Activated CD8-positive, alpha-beta memory T cell treated with anti-CD3 and anti-CD28 coated beads, Interleukin-2, amount 50 U/mL, for 4 hours (primary cell): ENCODE data around the gene CHRD.

Experiments used
- DNase-seq: peaks from one replicate; pipeline ENCODE4 v3.0.0-alpha.2; 2020

Gene CHRD

GRCh38 chr3:184347321-184348056 is 32.4 kb upstream of the CHRD start:
- no peak for DNase-seq

DNA sequence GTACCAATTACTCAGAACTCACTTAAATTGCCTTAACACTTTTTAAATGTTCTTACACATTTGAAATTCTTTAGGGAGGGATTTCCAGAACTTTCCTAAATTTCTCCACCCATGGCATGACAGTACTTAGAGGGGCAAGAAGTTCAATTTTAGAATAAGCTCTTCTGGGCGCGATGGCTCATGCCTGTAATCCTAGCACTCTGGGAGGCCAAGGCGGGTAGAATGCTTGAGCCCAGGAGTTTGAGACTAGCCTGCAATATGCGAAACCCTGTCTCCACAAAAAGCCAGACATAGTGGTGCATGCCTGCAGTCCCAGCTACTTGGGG is 31.8 kb upstream of the CHRD start:
- DNase-seq = no peak

DNA sequence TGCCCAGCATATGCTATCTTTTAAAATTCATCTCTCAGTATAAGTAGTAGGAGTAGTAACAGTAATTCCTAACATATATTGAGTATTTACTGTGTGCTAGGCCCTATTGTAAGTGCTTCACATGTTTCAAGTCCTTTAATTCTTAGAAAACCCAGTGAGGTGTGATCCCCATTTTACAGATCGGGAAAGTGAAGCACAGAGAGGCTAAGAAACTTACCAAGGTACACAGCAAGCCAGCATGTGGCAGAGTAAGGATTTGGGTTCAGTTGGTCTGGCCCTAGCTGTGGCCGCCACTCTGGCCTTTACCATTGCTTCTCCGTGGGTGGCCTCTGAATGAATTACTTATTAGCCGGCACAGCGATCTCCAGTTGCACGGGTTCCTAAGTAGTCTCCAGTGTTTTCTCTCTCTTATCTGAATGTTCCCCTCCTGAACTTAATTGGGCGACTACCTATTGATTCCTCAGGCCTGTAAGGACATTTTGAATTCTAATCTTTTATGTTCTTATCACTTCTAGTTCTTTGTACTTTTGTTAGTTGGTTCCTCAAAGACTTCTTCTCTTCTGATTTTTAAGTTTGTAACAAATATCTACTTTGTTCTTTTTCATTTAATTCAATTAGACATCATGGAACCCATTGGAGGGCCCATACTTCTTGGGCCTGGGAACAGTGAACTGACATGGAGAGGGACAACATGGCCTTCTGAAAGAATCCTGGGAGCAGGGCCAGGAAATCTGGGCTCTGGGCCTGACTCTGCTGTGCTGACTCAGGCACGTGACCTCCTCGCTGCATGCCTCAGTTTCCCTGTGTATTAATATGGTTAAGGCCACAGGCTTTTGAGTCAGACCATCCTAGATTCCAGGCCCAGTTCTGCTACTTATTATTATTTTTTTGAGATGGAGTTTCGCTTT is 30.0 kb upstream of the CHRD start:
- no peak for DNase-seq

DNA sequence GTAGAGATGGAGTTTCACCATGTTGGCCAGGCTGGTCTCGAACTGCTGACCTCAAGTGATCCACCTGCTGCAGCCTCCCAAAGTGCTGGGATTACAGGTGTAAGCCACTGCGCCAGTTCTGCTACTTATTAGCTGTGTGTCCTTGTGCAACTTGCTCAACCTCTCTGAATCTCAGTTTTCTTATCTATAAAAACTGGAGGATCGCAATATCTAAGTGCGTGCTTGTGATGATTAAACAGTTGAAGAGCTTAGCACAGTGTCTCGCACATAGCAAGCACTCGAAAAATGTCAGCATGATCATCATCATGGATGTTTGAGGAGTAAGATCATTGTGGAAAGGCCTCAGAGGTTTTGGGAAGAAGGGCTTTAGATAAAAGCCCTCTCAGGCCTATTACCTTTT is 29.2 kb upstream of the CHRD start:
- DNase-seq = no peak

GRCh38 chr3:184351511-184352148 is 28.2 kb upstream of the CHRD start:
- no peak for DNase-seq

DNA sequence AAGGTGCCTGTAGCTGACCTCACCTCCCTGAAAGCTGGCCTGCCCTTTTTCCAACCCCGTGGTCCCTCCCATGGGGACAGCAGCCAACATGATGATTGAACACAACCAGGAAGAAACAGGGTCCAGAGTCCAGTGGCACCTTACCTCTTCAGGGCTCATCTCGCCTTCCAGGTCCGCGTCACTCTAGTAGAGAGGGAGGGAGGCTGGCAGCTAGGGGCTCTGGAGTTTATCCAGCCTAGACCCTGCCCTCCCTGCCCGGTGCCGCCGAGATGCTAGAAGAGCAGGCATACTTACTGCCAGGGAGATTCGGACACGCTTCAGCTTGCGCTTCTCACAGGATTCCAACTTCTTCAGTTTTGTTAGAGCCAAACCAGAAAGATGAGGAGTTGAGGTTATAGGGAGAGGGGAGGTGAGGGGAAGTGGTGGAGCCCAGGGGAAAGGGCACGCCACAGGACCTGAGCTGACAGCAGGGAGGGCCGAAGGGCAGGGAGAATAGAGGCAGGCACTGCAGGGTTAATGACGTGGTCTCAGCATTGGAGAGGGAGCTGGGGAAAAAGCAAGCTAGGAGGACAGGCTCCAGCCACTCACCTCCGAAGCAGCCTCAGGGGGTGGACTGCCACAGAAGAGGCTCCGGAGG is 27.6 kb upstream of the CHRD start:
- DNase-seq = no peak

DNA sequence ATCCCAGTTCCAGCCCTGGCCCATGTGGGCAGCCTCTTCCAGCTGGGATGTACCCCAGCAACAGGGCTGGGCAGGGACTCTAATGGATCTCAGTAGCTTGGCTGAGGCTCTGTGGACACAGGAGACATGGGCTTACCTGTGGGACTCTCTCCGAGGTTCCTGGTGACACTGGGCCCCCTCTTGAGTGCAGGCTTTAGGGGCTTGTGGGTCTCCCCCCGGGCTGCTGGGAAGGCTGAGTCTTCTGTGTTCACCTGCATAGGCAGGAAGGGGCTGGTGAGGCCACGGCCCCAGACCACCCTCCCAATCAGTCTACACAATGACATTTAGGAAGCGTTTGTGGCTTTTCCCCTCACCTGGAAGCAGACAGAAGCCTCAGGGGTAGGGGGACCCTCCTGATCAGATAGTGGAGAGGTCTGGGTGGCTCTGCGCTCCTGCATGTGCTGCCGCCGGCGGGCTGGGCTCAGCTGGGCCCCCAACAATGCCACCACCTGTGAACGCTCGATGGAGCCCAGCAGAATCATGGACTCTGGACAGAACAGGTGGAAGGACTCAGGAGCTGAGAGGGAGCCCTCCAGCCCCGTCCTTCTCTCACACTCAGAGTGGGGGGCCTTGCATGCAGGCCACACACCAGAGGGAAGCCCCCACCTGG is 26.8 kb upstream of the CHRD start:
- DNase-seq = no peak

GRCh38 chr3:184353546-184353941 is 26.3 kb upstream of the CHRD start:
- DNase-seq = no peak

- peak; percentile 73 for DNase-seq
These were observed 25.6 kb upstream of the CHRD start for GRCh38 chr3:184354121-184354728.

- no peak for DNase-seq
These were observed 25.1 kb upstream of the CHRD start for GRCh38 chr3:184354754-184355153.

- DNase-seq = no peak
These were observed 24.4 kb upstream of the CHRD start for GRCh38 chr3:184355261-184356040.

- DNase-seq = no peak
These were observed 22.4 kb upstream of the CHRD start for GRCh38 chr3:184357248-184358123.

DNA sequence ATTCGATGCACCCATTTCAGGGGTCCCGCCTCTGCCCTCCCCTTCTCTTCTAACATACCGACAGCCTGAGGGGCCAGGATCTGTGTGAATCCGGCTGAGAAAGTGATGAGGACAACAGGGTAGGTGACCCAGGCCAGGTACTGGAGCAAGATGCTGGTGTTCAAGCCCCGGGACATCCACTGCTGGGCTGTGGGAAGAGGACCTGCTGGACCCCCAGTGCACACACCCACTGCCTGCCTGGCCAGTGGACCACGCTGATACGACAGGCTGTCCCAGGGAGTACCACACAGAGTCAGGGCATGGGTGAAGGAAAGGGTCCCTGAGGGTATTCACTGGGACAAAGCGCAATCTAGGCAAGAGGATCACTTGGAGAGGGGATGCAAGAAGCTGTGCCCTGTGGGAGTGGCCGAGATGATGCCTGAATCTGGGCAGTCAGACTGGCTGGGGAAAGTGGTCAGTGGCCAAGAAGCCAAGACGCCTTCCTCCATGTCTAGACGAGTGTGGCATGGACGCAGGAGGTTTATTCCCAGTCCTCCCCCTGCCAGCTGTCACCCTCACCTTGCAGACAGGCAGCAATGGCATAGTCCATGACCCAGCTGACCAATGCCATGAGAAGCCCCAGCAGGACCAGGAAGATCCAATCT is 21.6 kb upstream of the CHRD start:
- no peak for DNase-seq

DNA sequence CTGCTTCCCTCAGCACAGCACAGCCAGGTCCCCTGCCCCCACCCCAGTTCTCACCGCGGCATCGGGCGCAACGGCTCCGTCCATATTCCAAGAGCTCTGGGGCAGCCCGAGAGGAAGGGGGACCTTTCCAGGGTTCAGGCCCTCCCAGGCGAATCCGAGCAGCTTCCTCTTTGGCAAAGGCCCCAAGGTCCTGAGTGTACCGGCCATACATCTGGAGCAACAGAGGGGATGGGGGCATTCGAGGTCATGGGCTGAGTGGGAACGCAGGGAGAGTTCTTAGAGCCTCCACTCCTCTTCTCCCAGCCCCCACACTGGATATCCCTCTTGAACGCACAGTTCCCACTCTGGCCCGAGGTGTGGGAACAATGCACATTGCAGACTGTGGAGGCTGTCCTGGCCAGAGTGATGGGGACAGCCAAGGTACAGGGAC is 20.9 kb upstream of the CHRD start:
- DNase-seq = no peak

- DNase-seq = no peak
These were observed 20.2 kb upstream of the CHRD start for GRCh38 chr3:184359610-184360009.

GRCh38 chr3:184360070-184360928 is 19.6 kb upstream of the CHRD start:
- no peak for DNase-seq

- DNase-seq = no peak
These were observed 18.8 kb upstream of the CHRD start for GRCh38 chr3:184360929-184361531.

DNA sequence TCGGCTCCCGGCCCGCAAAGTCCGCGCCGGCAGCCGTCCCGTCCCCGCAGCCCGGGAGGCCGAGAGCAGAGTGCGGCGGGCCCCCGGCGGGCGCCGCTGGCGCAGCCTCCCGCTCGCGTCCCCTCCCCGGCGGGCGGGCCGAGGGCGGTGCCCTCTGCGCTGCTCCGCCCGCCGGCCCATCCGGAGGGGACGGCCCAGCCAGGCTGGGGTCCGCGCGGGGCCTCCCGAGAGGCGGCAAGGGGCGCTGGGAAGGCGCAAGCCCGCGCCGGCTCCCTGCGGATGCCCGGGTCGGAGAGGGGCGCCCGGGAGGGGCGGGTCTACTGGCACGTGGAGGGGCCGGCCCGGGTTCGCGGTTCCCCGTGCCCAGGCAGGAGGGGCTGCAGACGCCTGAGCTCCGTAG is 18.3 kb upstream of the CHRD start, which contains the start of the genes CLCN2 and POLR2H:
Gene CLCN2 (minus strand): TSS at position 74 of the 400 bp plus-strand sequence. CDS start 126 bp downstream, outside the sequence.
Gene POLR2H (plus strand): TSS at position 179 of the 400 bp plus-strand sequence. CDS start 1,783 bp downstream, outside the sequence.
- peak; percentile 47 for DNase-seq
